BJ (cell line): ENCODE measurements around the gene SRGAP2B. TPM values are rescaled to one million over a fixed set of nuclear protein-coding genes. Genes with fewer than 3 reads are reported as not detected.
"Not testable (repeated sequence)": the region's sequence is repeated elsewhere in the genome, so short reads cannot be mapped to it uniquely, and the experiment has no call there.

ENCODE experiments used
- CTCF ChIA-PET: fragments of 350-600 bp; formaldehyde crosslinking; extraction: SDS; loops from one replicate; lab custom pipeline; 2021; ENCODE audit warnings: antibody characterized with exemption, inconsistent platforms; lab: Yijun Ruan, JAX
- POLR2A ChIA-PET: fragments of 300-600 bp; sonication (Branson Sonifier 250); formaldehyde crosslinking; extraction: SDS; loops from one replicate; lab custom pipeline; 2021; ENCODE audit warnings: antibody characterized with exemption; lab: Charles Lee
- DNase-seq: peaks from one replicate; pipeline ENCODE4 v3.0.0-alpha.2; 2011; ENCODE audit warnings: low read depth
- H3K27me3 ChIP-seq: 2 replicates; pipeline ENCODE4 v1.6.0; 2011; ENCODE audit warnings: low read length; ENCODE audit not compliant: control insufficient read depth, insufficient read depth
- H3K36me3 ChIP-seq: 2 replicates; pipeline ENCODE4 v1.5.1; 2011; ENCODE audit warnings: low read length; ENCODE audit not compliant: control insufficient read depth, insufficient read depth
- H3K4me3 ChIP-seq: 2 replicates; pipeline ENCODE4 v1.5.1; 2011; ENCODE audit warnings: low read depth, mild to moderate bottlenecking, control low read depth, low read length
- polyA plus RNA-seq: library from polyadenylated mRNA; depleted of rRNA; stranded (reverse); fragments of >200 nt; gene quantifications from 2 replicates; pipeline ENCODE4 v1.2.3, GENCODE V29; 2011

Gene SRGAP2B
- polyA plus RNA-seq, 1 experiment: 4.8 TPM

- POLR2A ChIA-PET, CTCF ChIA-PET, H3K36me3 ChIP-seq, H3K4me3 ChIP-seq, DNase-seq, H3K27me3 ChIP-seq: not testable (repeated sequence)
Observed at GRCh38 chr1:145048181-145048856, 46.8 kb downstream of the SRGAP2B start.

GRCh38 chr1:145047553-145047952 lies 47.6 kb downstream of the SRGAP2B start:
- DNase-seq, H3K27me3 ChIP-seq, CTCF ChIA-PET, POLR2A ChIA-PET, H3K4me3 ChIP-seq, H3K36me3 ChIP-seq: not testable (repeated sequence)

GRCh38 chr1:145045571-145046273 lies 49.4 kb downstream of the SRGAP2B start:
- H3K4me3 ChIP-seq, POLR2A ChIA-PET, CTCF ChIA-PET, DNase-seq, H3K36me3 ChIP-seq, H3K27me3 ChIP-seq: not testable (repeated sequence)

GRCh38 chr1:145041519-145041918 lies 53.6 kb downstream of the SRGAP2B start:
- H3K4me3 ChIP-seq, CTCF ChIA-PET, POLR2A ChIA-PET, DNase-seq, H3K36me3 ChIP-seq, H3K27me3 ChIP-seq: not testable (repeated sequence)

- POLR2A ChIA-PET, CTCF ChIA-PET, H3K27me3 ChIP-seq, H3K4me3 ChIP-seq, DNase-seq, H3K36me3 ChIP-seq: not testable (repeated sequence)
Observed at GRCh38 chr1:145036019-145036418, 59.1 kb downstream of the SRGAP2B start.

GRCh38 chr1:145033523-145033922 lies 61.6 kb downstream of the SRGAP2B start:
- H3K27me3 ChIP-seq, CTCF ChIA-PET, DNase-seq, POLR2A ChIA-PET, H3K4me3 ChIP-seq, H3K36me3 ChIP-seq: not testable (repeated sequence)

GRCh38 chr1:145027251-145027650 lies 67.9 kb downstream of the SRGAP2B start:
- CTCF ChIA-PET, H3K36me3 ChIP-seq, DNase-seq, POLR2A ChIA-PET, H3K27me3 ChIP-seq, H3K4me3 ChIP-seq: not testable (repeated sequence)

- H3K4me3 ChIP-seq, H3K36me3 ChIP-seq, POLR2A ChIA-PET, H3K27me3 ChIP-seq, CTCF ChIA-PET, DNase-seq: not testable (repeated sequence)
Observed at GRCh38 chr1:145025286-145025685, 69.8 kb downstream of the SRGAP2B start.

- POLR2A ChIA-PET, H3K4me3 ChIP-seq, H3K36me3 ChIP-seq, CTCF ChIA-PET, DNase-seq, H3K27me3 ChIP-seq: not testable (repeated sequence)
Observed at GRCh38 chr1:145022259-145022658, 72.9 kb downstream of the SRGAP2B start.

GRCh38 chr1:145021749-145022148 lies 73.4 kb downstream of the SRGAP2B start:
- CTCF ChIA-PET, H3K27me3 ChIP-seq, POLR2A ChIA-PET, H3K4me3 ChIP-seq, DNase-seq, H3K36me3 ChIP-seq: not testable (repeated sequence)

GRCh38 chr1:145019709-145020108 lies 75.4 kb downstream of the SRGAP2B start:
- H3K36me3 ChIP-seq: not testable (repeated sequence)

GRCh38 chr1:145017725-145018124 lies 77.4 kb downstream of the SRGAP2B start:
- not testable (repeated sequence) for DNase-seq

More at GRCh38 chr1:145019709-145020108, 75.4 kb downstream of the SRGAP2B start:
- POLR2A ChIA-PET, DNase-seq, H3K27me3 ChIP-seq, H3K4me3 ChIP-seq, CTCF ChIA-PET: not testable (repeated sequence)

GRCh38 chr1:145016492-145016862 lies 78.7 kb downstream of the SRGAP2B start:
- not testable (repeated sequence) for H3K27me3 ChIP-seq

More at GRCh38 chr1:145017725-145018124, 77.4 kb downstream of the SRGAP2B start:
- H3K36me3 ChIP-seq, H3K4me3 ChIP-seq, CTCF ChIA-PET, POLR2A ChIA-PET, H3K27me3 ChIP-seq: not testable (repeated sequence)

More at GRCh38 chr1:145016492-145016862, 78.7 kb downstream of the SRGAP2B start:
- H3K4me3 ChIP-seq, CTCF ChIA-PET, H3K36me3 ChIP-seq, POLR2A ChIA-PET, DNase-seq: not testable (repeated sequence)
